ENCODE data around the gene EIF2S3.

EIF2S3 gene

GRCh38 chrX:24054182-24055042 is at the start of gene EIF2S3:
Gene EIF2S3 (plus strand): TSS chrX:24054956. CDS start chrX:24054969, 13 bp downstream.
- H3K9me3 ChIP-seq (ENCODE audit: low read length), result no peaks in the 10 kb centered on the region
- H3K4me3 ChIP-seq (ENCODE audit: low read length), result no peak within 1 kb of the TSS

GRCh38 chrX:24005028-24005427 is 49.7 kb upstream of the EIF2S3 start:
- Histone ChIP-seq H3K27me3 (ENCODE audit: insufficient read depth, low read length) (no peaks in the 10 kb centered on the region), H3K4me3 (ENCODE audit: low read length) (no peak overlapping the region), H3K36me3 (ENCODE audit: insufficient read depth, low read length) (peaks cover 15% of the 10 kb centered on the region), H3K4me1 (ENCODE audit: insufficient read depth, low read length) (no peaks in the 10 kb centered on the region), H2AFZ (ENCODE audit: low read depth, low read length) (no peak overlapping the region), H3K9me3 (ENCODE audit: low read length) (no peaks in the 10 kb centered on the region)

More at GRCh38 chrX:24054182-24055042, at the start of gene EIF2S3:
- Histone ChIP-seq H2AFZ (ENCODE audit: low read depth, low read length) (peak within 1 kb of the TSS; percentile 76), H3K27me3 (ENCODE audit: insufficient read depth, low read length) (no peaks in the 10 kb centered on the region), H3K36me3 (ENCODE audit: insufficient read depth, low read length) (peaks cover 16% of the 10 kb centered on the region), H3K4me1 (ENCODE audit: insufficient read depth, low read length) (peaks cover 2% of the 10 kb centered on the region)

GRCh38 chrX:24005867-24006266 is 48.9 kb upstream of the EIF2S3 start:
- Histone ChIP-seq H3K4me3 (ENCODE audit: low read length) (no peak overlapping the region), H2AFZ (ENCODE audit: low read depth, low read length) (no peak overlapping the region), H3K27me3 (ENCODE audit: insufficient read depth, low read length) (no peaks in the 10 kb centered on the region), H3K9me3 (ENCODE audit: low read length) (no peaks in the 10 kb centered on the region), H3K36me3 (ENCODE audit: insufficient read depth, low read length) (peaks cover 12% of the 10 kb centered on the region), H3K4me1 (ENCODE audit: insufficient read depth, low read length) (no peaks in the 10 kb centered on the region)

GRCh38 chrX:24012266-24012665 is 42.5 kb upstream of the EIF2S3 start:
- Histone ChIP-seq H3K27me3 (ENCODE audit: insufficient read depth, low read length) (no peaks in the 10 kb centered on the region), H3K4me3 (ENCODE audit: low read length) (no peak overlapping the region), H3K4me1 (ENCODE audit: insufficient read depth, low read length) (no peaks in the 10 kb centered on the region), H3K9me3 (ENCODE audit: low read length) (no peaks in the 10 kb centered on the region), H2AFZ (ENCODE audit: low read depth, low read length) (no peak overlapping the region), H3K36me3 (ENCODE audit: insufficient read depth, low read length) (no peaks in the 10 kb centered on the region)

GRCh38 chrX:24014388-24015018 is 40.3 kb upstream of the EIF2S3 start:
- Histone ChIP-seq H3K4me1 (ENCODE audit: insufficient read depth, low read length) (no peaks in the 10 kb centered on the region), H2AFZ (ENCODE audit: low read depth, low read length) (no peak overlapping the region), H3K4me3 (ENCODE audit: low read length) (no peak overlapping the region), H3K9me3 (ENCODE audit: low read length) (no peaks in the 10 kb centered on the region), H3K36me3 (ENCODE audit: insufficient read depth, low read length) (no peaks in the 10 kb centered on the region), H3K27me3 (ENCODE audit: insufficient read depth, low read length) (no peaks in the 10 kb centered on the region)

- H3K36me3 ChIP-seq (ENCODE audit: insufficient read depth, low read length), result no peaks in the 10 kb centered on the region
- no peaks in the 10 kb centered on the region for H3K27me3 ChIP-seq (ENCODE audit: insufficient read depth, low read length)
- no peaks in the 10 kb centered on the region for H3K4me1 ChIP-seq (ENCODE audit: insufficient read depth, low read length)
- no peak overlapping the region for H2AFZ ChIP-seq (ENCODE audit: low read depth, low read length)
- no peak overlapping the region for H3K4me3 ChIP-seq (ENCODE audit: low read length)
- no peaks in the 10 kb centered on the region for H3K9me3 ChIP-seq (ENCODE audit: low read length)
Observed at GRCh38 chrX:24017674-24018073, 37.1 kb upstream of the EIF2S3 start.

- Histone ChIP-seq H3K27me3 (ENCODE audit: insufficient read depth, low read length) (no peaks in the 10 kb centered on the region), H3K4me1 (ENCODE audit: insufficient read depth, low read length) (no peaks in the 10 kb centered on the region), H2AFZ (ENCODE audit: low read depth, low read length) (no peak overlapping the region), H3K4me3 (ENCODE audit: low read length) (no peak overlapping the region), H3K36me3 (ENCODE audit: insufficient read depth, low read length) (no peaks in the 10 kb centered on the region), H3K9me3 (ENCODE audit: low read length) (no peaks in the 10 kb centered on the region)
Observed at GRCh38 chrX:24018809-24019208, 35.9 kb upstream of the EIF2S3 start.

GRCh38 chrX:24019448-24019847 is 35.3 kb upstream of the EIF2S3 start:
- Histone ChIP-seq H3K36me3 (ENCODE audit: insufficient read depth, low read length) (no peaks in the 10 kb centered on the region), H3K4me3 (ENCODE audit: low read length) (no peak overlapping the region), H3K4me1 (ENCODE audit: insufficient read depth, low read length) (no peaks in the 10 kb centered on the region), H3K9me3 (ENCODE audit: low read length) (no peaks in the 10 kb centered on the region), H2AFZ (ENCODE audit: low read depth, low read length) (no peak overlapping the region), H3K27me3 (ENCODE audit: insufficient read depth, low read length) (no peaks in the 10 kb centered on the region)

GRCh38 chrX:24020306-24020876 is 34.4 kb upstream of the EIF2S3 start:
- H3K36me3 ChIP-seq (ENCODE audit: insufficient read depth, low read length), result no peaks in the 10 kb centered on the region
- H3K9me3 ChIP-seq (ENCODE audit: low read length), result no peaks in the 10 kb centered on the region
- no peaks in the 10 kb centered on the region for H3K27me3 ChIP-seq (ENCODE audit: insufficient read depth, low read length)
- no peaks in the 10 kb centered on the region for H3K4me1 ChIP-seq (ENCODE audit: insufficient read depth, low read length)
- H3K4me3 ChIP-seq (ENCODE audit: low read length), result no peak overlapping the region
- H2AFZ ChIP-seq (ENCODE audit: low read depth, low read length), result no peak overlapping the region

- Histone ChIP-seq H3K27me3 (ENCODE audit: insufficient read depth, low read length) (no peaks in the 10 kb centered on the region), H3K4me1 (ENCODE audit: insufficient read depth, low read length) (no peaks in the 10 kb centered on the region), H3K4me3 (ENCODE audit: low read length) (peak overlapping the region; percentile 96), H2AFZ (ENCODE audit: low read depth, low read length) (no peak overlapping the region), H3K9me3 (ENCODE audit: low read length) (no peaks in the 10 kb centered on the region), H3K36me3 (ENCODE audit: insufficient read depth, low read length) (no peaks in the 10 kb centered on the region)
Observed at GRCh38 chrX:24023544-24023943, 31.2 kb upstream of the EIF2S3 start.

- Histone ChIP-seq H3K4me1 (ENCODE audit: insufficient read depth, low read length) (no peaks in the 10 kb centered on the region), H3K36me3 (ENCODE audit: insufficient read depth, low read length) (no peaks in the 10 kb centered on the region), H3K27me3 (ENCODE audit: insufficient read depth, low read length) (no peaks in the 10 kb centered on the region), H2AFZ (ENCODE audit: low read depth, low read length) (no peak overlapping the region), H3K4me3 (ENCODE audit: low read length) (peak overlapping the region; percentile 96), H3K9me3 (ENCODE audit: low read length) (no peaks in the 10 kb centered on the region)
Observed at GRCh38 chrX:24023972-24024669, 30.6 kb upstream of the EIF2S3 start.

GRCh38 chrX:24024819-24025740 is 29.7 kb upstream of the EIF2S3 start:
- Histone ChIP-seq H3K4me3 (ENCODE audit: low read length) (peak overlapping the region; percentile 96), H3K9me3 (ENCODE audit: low read length) (no peaks in the 10 kb centered on the region), H2AFZ (ENCODE audit: low read depth, low read length) (no peak overlapping the region), H3K4me1 (ENCODE audit: insufficient read depth, low read length) (no peaks in the 10 kb centered on the region), H3K27me3 (ENCODE audit: insufficient read depth, low read length) (no peaks in the 10 kb centered on the region), H3K36me3 (ENCODE audit: insufficient read depth, low read length) (no peaks in the 10 kb centered on the region)

Data from neuron (in vitro differentiated cells).